ENCODE measurements around the gene APOL2.

GRCh38 chr22:36222887-36223450, 16.4 kb downstream of the APOL2 start:
- TF ChIP-seq CTCF (conservative IDR thresholded peaks at IDR 0.05; ENCODE audit: low read length) = no peak
- TF ChIP-seq EZH2phosphoT487 (IDR thresholded peaks at IDR 0.05; ENCODE audit: borderline replicate concordance, low read depth, low read length) = no peak
